Measurements from ENCODE around the gene EPSTI1. TPM values are rescaled to one million over a fixed set of nuclear protein-coding genes. Genes with fewer than 3 reads are reported as not detected.

The EPSTI1 gene
- polyA plus RNA-seq, 2 of the 4 experiments (the other 2 are of a cell fraction), result 0.05 to 0.10 TPM

- H3K4me2 ChIP-seq, result no peak overlapping the region
- H3K9me3 ChIP-seq, result no peaks in the 10 kb centered on the region
- no peak overlapping the region for H3K4me3 ChIP-seq
- WGBS (ENCODE audit: missing lambda C conversion rate), result 59% methylated on average over 8 of the region's 8 CpGs
- H3K4me1 ChIP-seq, result peaks cover 6% of the 10 kb centered on the region; the same call in 1 of the 3 replicates
- DNase-seq (ENCODE audit: low read depth in 1 of 2, low spot score in 1 of 2) (no peak), FAIRE-seq (no peak), ATAC-seq (no peak)
- ChIA-PET POLR2A (no interaction called here), CTCF (no interaction called here)
- no peak for TF ChIP-seq TFCP2L1 (CRISPR knock-in tag; IDR thresholded peaks at IDR 0.05)
- no peak for TF ChIP-seq E2F6 (IDR thresholded peaks at IDR 0.05; ENCODE audit: borderline replicate concordance, low read depth)
- no peak for TF ChIP-seq FOSB (CRISPR knock-in tag; IDR thresholded peaks at IDR 0.05)
- no peak for TF ChIP-seq TP53 (CRISPR knock-in tag; IDR thresholded peaks at IDR 0.05)
- H3K27ac ChIP-seq, result no peak overlapping the region
Measured at GRCh38 chr13:42873081-42873480, 119.0 kb downstream of the EPSTI1 start.

GRCh38 chr13:42867232-42867631 is 124.8 kb downstream of the EPSTI1 start:
- Histone ChIP-seq H3K4me3 (no peak overlapping the region), H3K27ac (no peak overlapping the region), H3K4me2 (no peak overlapping the region), H3K4me1 (no peaks in the 10 kb centered on the region), H3K9me3 (no peaks in the 10 kb centered on the region)
- DNase-seq (ENCODE audit: low read depth in 1 of 2, low spot score in 1 of 2) (no peak), FAIRE-seq (no peak), ATAC-seq (no peak)
- POLR2A ChIA-PET, result no interaction called here
- 52% methylated on average over 4 of the region's 4 CpGs for WGBS (ENCODE audit: missing lambda C conversion rate)
- TF ChIP-seq, protein P1, sequence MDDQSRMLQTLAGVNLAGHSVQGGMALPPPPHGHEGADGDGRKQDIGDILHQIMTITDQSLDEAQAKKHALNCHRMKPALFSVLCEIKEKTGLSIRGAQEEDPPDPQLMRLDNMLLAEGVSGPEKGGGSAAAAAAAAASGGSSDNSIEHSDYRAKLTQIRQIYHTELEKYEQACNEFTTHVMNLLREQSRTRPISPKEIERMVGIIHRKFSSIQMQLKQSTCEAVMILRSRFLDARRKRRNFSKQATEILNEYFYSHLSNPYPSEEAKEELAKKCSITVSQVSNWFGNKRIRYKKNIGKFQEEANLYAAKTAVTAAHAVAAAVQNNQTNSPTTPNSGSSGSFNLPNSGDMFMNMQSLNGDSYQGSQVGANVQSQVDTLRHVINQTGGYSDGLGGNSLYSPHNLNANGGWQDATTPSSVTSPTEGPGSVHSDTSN (IDR thresholded peaks at IDR 0.05), result no peak
- no peak for TF ChIP-seq CHD4 (IDR thresholded peaks at IDR 0.05; ENCODE audit: borderline replicate concordance)
- CTCF ChIA-PET, result no interaction called here

DNA sequence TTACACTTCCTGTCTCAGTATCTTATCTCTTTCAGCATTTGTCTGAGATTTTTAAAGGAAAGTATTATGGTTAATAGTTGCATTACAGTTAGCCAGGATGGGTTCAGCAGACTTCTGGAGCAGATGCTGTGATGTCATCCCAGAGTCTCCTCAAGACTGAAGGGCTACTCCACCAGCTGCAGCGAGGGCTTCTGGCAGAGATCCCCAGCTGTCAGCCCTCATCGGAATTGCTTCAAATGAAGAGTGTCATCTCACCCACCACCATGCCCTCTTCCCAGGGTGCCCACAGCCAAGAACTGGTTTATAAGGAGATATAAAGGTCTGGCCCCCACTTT is 126.3 kb downstream of the EPSTI1 start:
- FAIRE-seq (no peak), DNase-seq (ENCODE audit: low read depth in 1 of 2, low spot score in 1 of 2) (no peak), ATAC-seq (no peak)
- Histone ChIP-seq H3K4me1 (no peaks in the 10 kb centered on the region), H3K9me3 (no peaks in the 10 kb centered on the region), H3K27ac (no peak overlapping the region), H3K4me2 (no peak overlapping the region), H3K4me3 (no peak overlapping the region)
- WGBS (ENCODE audit: missing lambda C conversion rate), result 63% methylated on average over 2 of the region's 2 CpGs
- TF ChIP-seq HOXB13 (CRISPR knock-in tag; IDR thresholded peaks at IDR 0.05; ENCODE audit: low read depth), result no peak
- TF ChIP-seq ZFP36 (IDR thresholded peaks at IDR 0.05; ENCODE audit: borderline replicate concordance, partially characterized antibody), result no peak
- TF ChIP-seq EHF (CRISPR knock-in tag; IDR thresholded peaks at IDR 0.05), result no peak
- TF ChIP-seq, protein P2, sequence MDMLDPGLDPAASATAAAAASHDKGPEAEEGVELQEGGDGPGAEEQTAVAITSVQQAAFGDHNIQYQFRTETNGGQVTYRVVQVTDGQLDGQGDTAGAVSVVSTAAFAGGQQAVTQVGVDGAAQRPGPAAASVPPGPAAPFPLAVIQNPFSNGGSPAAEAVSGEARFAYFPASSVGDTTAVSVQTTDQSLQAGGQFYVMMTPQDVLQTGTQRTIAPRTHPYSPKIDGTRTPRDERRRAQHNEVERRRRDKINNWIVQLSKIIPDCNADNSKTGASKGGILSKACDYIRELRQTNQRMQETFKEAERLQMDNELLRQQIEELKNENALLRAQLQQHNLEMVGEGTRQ (IDR thresholded peaks at IDR 0.05), result no peak
- TF ChIP-seq POLR2A (IDR thresholded peaks at IDR 0.05; ENCODE audit: low read length), result no peak
- no peak for TF ChIP-seq EHMT2 (IDR thresholded peaks at IDR 0.05; ENCODE audit: low read depth)
- no peak for TF ChIP-seq FOSL2 (IDR thresholded peaks at IDR 0.05)
- no peak for TF ChIP-seq FOSL2 (CRISPR knock-in tag; IDR thresholded peaks at IDR 0.05)
- no peak for TF ChIP-seq SREBF2 (IDR thresholded peaks at IDR 0.05)
- no peak for TF ChIP-seq FOXS1 (CRISPR knock-in tag; IDR thresholded peaks at IDR 0.05)
- TF ChIP-seq HES2 (IDR thresholded peaks at IDR 0.05), result no peak
- no peak for TF ChIP-seq JUN (IDR thresholded peaks at IDR 0.05)
- no peak for TF ChIP-seq RAD21 (conservative IDR thresholded peaks at IDR 0.05 in 1 of 2, IDR thresholded peaks at IDR 0.05 in 1 of 2)
- TF ChIP-seq ZNF302 (CRISPR knock-in tag; IDR thresholded peaks at IDR 0.05), result no peak
- no peak for TF ChIP-seq EP300 (IDR thresholded peaks at IDR 0.05)
- TF ChIP-seq ESRRA (IDR thresholded peaks at IDR 0.05; ENCODE audit: borderline replicate concordance, low read length), result no peak
- TF ChIP-seq HDAC2 (IDR thresholded peaks at IDR 0.05), result no peak
- no peak for TF ChIP-seq CBX2 (IDR thresholded peaks at IDR 0.05; ENCODE audit: borderline replicate concordance, low read depth)
- ChIA-PET POLR2A (no interaction called here), CTCF (no interaction called here)

Data from A549 (cell line).